B cell (primary cell): Measurements from ENCODE around the gene EZH1.
"Not testable (repeated sequence)": the region's sequence is repeated elsewhere in the genome, so short reads cannot be mapped to it uniquely, and the experiment has no call there.

Experiments
- EZH2 ChIP-seq: IDR thresholded peaks from 2 replicates; pipeline ENCODE4 v1.6.1; 2012; ENCODE audit warnings: borderline replicate concordance, low read depth, mild to moderate bottlenecking, moderate library complexity, low read length; ENCODE audit not compliant: insufficient read depth, poor library complexity, severe bottlenecking
- TF ChIP-seq, protein P1 (sequence below): fragments of 200-600 bp; IDR thresholded peaks from one replicate; pipeline ENCODE4 v1.8.0; 2022; ENCODE audit warnings: antibody characterized with exemption, mild to moderate bottlenecking

DNA sequence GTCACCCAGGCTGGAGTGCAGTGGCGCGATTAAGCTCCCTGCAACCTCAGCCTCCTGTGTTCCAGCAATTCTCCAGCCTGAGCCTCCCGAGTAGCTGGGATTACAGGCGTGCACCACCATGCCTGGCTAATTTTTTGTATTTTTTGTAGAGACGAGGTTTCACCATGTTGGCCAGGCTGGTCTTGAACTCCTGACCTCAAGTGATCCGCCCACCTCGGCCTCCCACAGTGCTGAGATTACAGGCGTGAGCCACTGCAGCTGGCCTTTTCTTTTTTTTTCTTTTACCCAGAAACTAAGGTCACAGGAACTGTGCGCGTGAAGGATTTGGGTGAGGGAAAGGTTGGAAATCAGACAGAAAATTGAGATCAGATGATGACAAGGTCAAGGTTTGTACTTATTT is 25.1 kb upstream of the EZH1 start:
- TF ChIP-seq, protein P1, sequence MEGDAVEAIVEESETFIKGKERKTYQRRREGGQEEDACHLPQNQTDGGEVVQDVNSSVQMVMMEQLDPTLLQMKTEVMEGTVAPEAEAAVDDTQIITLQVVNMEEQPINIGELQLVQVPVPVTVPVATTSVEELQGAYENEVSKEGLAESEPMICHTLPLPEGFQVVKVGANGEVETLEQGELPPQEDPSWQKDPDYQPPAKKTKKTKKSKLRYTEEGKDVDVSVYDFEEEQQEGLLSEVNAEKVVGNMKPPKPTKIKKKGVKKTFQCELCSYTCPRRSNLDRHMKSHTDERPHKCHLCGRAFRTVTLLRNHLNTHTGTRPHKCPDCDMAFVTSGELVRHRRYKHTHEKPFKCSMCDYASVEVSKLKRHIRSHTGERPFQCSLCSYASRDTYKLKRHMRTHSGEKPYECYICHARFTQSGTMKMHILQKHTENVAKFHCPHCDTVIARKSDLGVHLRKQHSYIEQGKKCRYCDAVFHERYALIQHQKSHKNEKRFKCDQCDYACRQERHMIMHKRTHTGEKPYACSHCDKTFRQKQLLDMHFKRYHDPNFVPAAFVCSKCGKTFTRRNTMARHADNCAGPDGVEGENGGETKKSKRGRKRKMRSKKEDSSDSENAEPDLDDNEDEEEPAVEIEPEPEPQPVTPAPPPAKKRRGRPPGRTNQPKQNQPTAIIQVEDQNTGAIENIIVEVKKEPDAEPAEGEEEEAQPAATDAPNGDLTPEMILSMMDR = not testable (repeated sequence)
- not testable (repeated sequence) for TF ChIP-seq EZH2
